Measurements from ENCODE around the gene MAP2K6. TPM values are rescaled to one million over a fixed set of nuclear protein-coding genes. Genes with fewer than 3 reads are reported as not detected.
A peak's percentile ranks its signal among the peaks of the same experiment; 100 is the strongest.

The MAP2K6 gene
- polyA plus RNA-seq (ENCODE audit: insufficient read length in 4 of 4): 10 to 100 TPM; 18.2 to 27.2 (median 22.2) TPM

GRCh38 chr17:69414408-69415274 is at the start of gene MAP2K6:
TSS of gene MAP2K6 (plus strand) at chr17:69414697. CDS start at chr17:69414985, 288 bp downstream.
- peak; percentile 53 to 65 (median 62) for DNase-seq (ENCODE audit: low read depth in 4 of 4, low spot score in 3 of 4)

GRCh38 chr17:69367298-69367697 is 47.2 kb upstream of the MAP2K6 start:
- DNase-seq (ENCODE audit: low read depth in 4 of 4, low spot score in 3 of 4): no peak

GRCh38 chr17:69373069-69373468 is 41.4 kb upstream of the MAP2K6 start:
- DNase-seq (ENCODE audit: low read depth in 4 of 4, low spot score in 3 of 4): no peak

GRCh38 chr17:69375229-69375628 is 39.3 kb upstream of the MAP2K6 start:
- no peak for DNase-seq (ENCODE audit: low read depth in 4 of 4, low spot score in 3 of 4)

- DNase-seq (ENCODE audit: low read depth in 4 of 4, low spot score in 3 of 4): no peak
These were observed 25.6 kb upstream of the MAP2K6 start for GRCh38 chr17:69388822-69389442.

- no peak for DNase-seq (ENCODE audit: low read depth in 4 of 4, low spot score in 3 of 4)
These were observed 23.5 kb upstream of the MAP2K6 start for GRCh38 chr17:69390795-69391501.

- DNase-seq (ENCODE audit: low read depth in 4 of 4, low spot score in 3 of 4): no peak
These were observed 13.2 kb upstream of the MAP2K6 start for GRCh38 chr17:69401251-69401650.

GRCh38 chr17:69402052-69402451 is 12.4 kb upstream of the MAP2K6 start:
- DNase-seq (ENCODE audit: low read depth in 4 of 4, low spot score in 3 of 4): no peak

GRCh38 chr17:69404399-69404798 is 10.1 kb upstream of the MAP2K6 start:
- DNase-seq (ENCODE audit: low read depth in 4 of 4, low spot score in 3 of 4): no peak

- DNase-seq (ENCODE audit: low read depth in 4 of 4, low spot score in 3 of 4): no peak
These were observed 9.4 kb upstream of the MAP2K6 start for GRCh38 chr17:69405096-69405495.

- no peak for DNase-seq (ENCODE audit: low read depth in 4 of 4, low spot score in 3 of 4)
These were observed 7.6 kb upstream of the MAP2K6 start for GRCh38 chr17:69406941-69407340.

- no peak for DNase-seq (ENCODE audit: low read depth in 4 of 4, low spot score in 3 of 4)
These were observed 6.7 kb upstream of the MAP2K6 start for GRCh38 chr17:69407759-69408158.

- no peak for DNase-seq (ENCODE audit: low read depth in 4 of 4, low spot score in 3 of 4)
These were observed 3.8 kb upstream of the MAP2K6 start for GRCh38 chr17:69410671-69411070.

GRCh38 chr17:69411766-69412165 is 2.7 kb upstream of the MAP2K6 start:
- no peak for DNase-seq (ENCODE audit: low read depth in 4 of 4, low spot score in 3 of 4)

GRCh38 chr17:69412251-69412671 is 2.2 kb upstream of the MAP2K6 start:
- no peak for DNase-seq (ENCODE audit: low read depth in 4 of 4, low spot score in 3 of 4)

GRCh38 chr17:69415431-69415830 is 934 bp downstream of the MAP2K6 start:
- no peak for DNase-seq (ENCODE audit: low read depth in 4 of 4, low spot score in 3 of 4)

GRCh38 chr17:69417545-69418483 is 3.3 kb downstream of the MAP2K6 start:
- no peak for DNase-seq (ENCODE audit: low read depth in 4 of 4, low spot score in 3 of 4)

- no peak for DNase-seq (ENCODE audit: low read depth in 4 of 4, low spot score in 3 of 4)
These were observed 4.0 kb downstream of the MAP2K6 start for GRCh38 chr17:69418535-69418934.

GRCh38 chr17:69423450-69423849 is 9.0 kb downstream of the MAP2K6 start:
- DNase-seq (ENCODE audit: low read depth in 4 of 4, low spot score in 3 of 4): no peak

Measured in left renal pelvis (tissue), 4 donors.